Prostate gland (tissue), 2 donors: Measurements from ENCODE around the gene MDFI.

ENCODE experiments used
- CTCF ChIP-seq, 4 experiments: fragments of 200-600 bp in 2 of 4; fragments of 450-650 bp in 2 of 4; sonication (generic) in 2 of 4; IDR thresholded peaks; 1 replicate in 3 of 4; 2 replicates in 1 of 4; pipeline ENCODE4 v1.5.1; 2016 to 2019; ENCODE audit warnings: antibody characterized with exemption in 4 of 4, mild to moderate bottlenecking in 2 of 4, moderate library complexity in 2 of 4
- POLR2A ChIP-seq: fragments of 450-650 bp; IDR thresholded peaks from one replicate; pipeline ENCODE4 v1.6.1; 2016; ENCODE audit warnings: antibody characterized with exemption, mild to moderate bottlenecking

- TF ChIP-seq CTCF (IDR thresholded peaks at IDR 0.05) (no peak), POLR2A (no peak)
These were observed 11.4 kb upstream of the MDFI start for GRCh38 chr6:41626917-41627316.
